GM10847 (cell line): ENCODE results near the gene MYBPC1.

ENCODE experiments used
- POLR2A ChIP-seq: IDR thresholded peaks from 2 replicates; pipeline ENCODE4 v1.6.1; 2011; ENCODE audit not compliant: insufficient read length; ENCODE audit errors: extremely low read depth

Gene MYBPC1

GRCh38 chr12:101634724-101635123 is 40.0 kb downstream of the MYBPC1 start:
- TF ChIP-seq POLR2A = no peak

- TF ChIP-seq POLR2A = no peak
Measured at GRCh38 chr12:101637936-101638335, 43.2 kb downstream of the MYBPC1 start.

- no peak for TF ChIP-seq POLR2A
Measured at GRCh38 chr12:101642115-101643067, 47.6 kb downstream of the MYBPC1 start.

- TF ChIP-seq POLR2A = no peak
Measured at GRCh38 chr12:101647711-101648110, 52.9 kb downstream of the MYBPC1 start.

- no peak for TF ChIP-seq POLR2A
Measured at GRCh38 chr12:101648195-101648594, 53.4 kb downstream of the MYBPC1 start.

- TF ChIP-seq POLR2A = no peak
Measured at GRCh38 chr12:101650346-101651117, 55.8 kb downstream of the MYBPC1 start.

GRCh38 chr12:101653030-101653429 is 58.3 kb downstream of the MYBPC1 start:
- no peak for TF ChIP-seq POLR2A

- no peak for TF ChIP-seq POLR2A
Measured at GRCh38 chr12:101653503-101653902, 58.7 kb downstream of the MYBPC1 start.

GRCh38 chr12:101654442-101654841 is 59.7 kb downstream of the MYBPC1 start:
- no peak for TF ChIP-seq POLR2A

GRCh38 chr12:101655393-101655792 is 60.6 kb downstream of the MYBPC1 start:
- no peak for TF ChIP-seq POLR2A

- no peak for TF ChIP-seq POLR2A
Measured at GRCh38 chr12:101663298-101663697, 68.5 kb downstream of the MYBPC1 start.

- TF ChIP-seq POLR2A = no peak
Measured at GRCh38 chr12:101664992-101665391, 70.2 kb downstream of the MYBPC1 start.

- no peak for TF ChIP-seq POLR2A
Measured at GRCh38 chr12:101666052-101666728, 71.4 kb downstream of the MYBPC1 start.

GRCh38 chr12:101667591-101667990 is 72.8 kb downstream of the MYBPC1 start:
- TF ChIP-seq POLR2A = no peak

GRCh38 chr12:101670007-101670671 is 75.4 kb downstream of the MYBPC1 start:
- TF ChIP-seq POLR2A = no peak
